H9 (cell line): ENCODE data around the gene SNUPN. TPM values are rescaled to one million over a fixed set of nuclear protein-coding genes. Genes with fewer than 3 reads are reported as not detected.

Experiments
- DNase-seq: peaks from one replicate; pipeline ENCODE4 v3.0.0-alpha.2; 2017
- H2AFZ ChIP-seq: one replicate; pipeline ENCODE4 v1.6.1; 2013; ENCODE audit warnings: mild to moderate bottlenecking, low read length, control low read depth, moderate library complexity
- H2AK5ac ChIP-seq: 2 replicates; pipeline ENCODE4 v1.6.1; 2013; ENCODE audit warnings: low read length, control low read depth, mixed read lengths; ENCODE audit not compliant: insufficient read length
- H2BK120ac ChIP-seq: one replicate; pipeline ENCODE4 v1.6.1; 2013; ENCODE audit warnings: low read depth, mild to moderate bottlenecking, low read length, control low read depth, inconsistent platforms; ENCODE audit not compliant: poor library complexity, severe bottlenecking
- H2BK12ac ChIP-seq: 2 replicates; pipeline ENCODE4 v1.6.1; 2013; ENCODE audit warnings: low read length, control low read depth, mixed read lengths, low read depth; ENCODE audit not compliant: insufficient read length
- H2BK15ac ChIP-seq: 2 replicates; pipeline ENCODE4 v1.6.1; 2013; ENCODE audit warnings: low read depth, low read length, control low read depth
- H2BK20ac ChIP-seq: one replicate; pipeline ENCODE4 v1.6.1; 2013; ENCODE audit warnings: low read depth, mild to moderate bottlenecking, low read length, control low read depth, inconsistent platforms; ENCODE audit not compliant: poor library complexity, severe bottlenecking
- H2BK5ac ChIP-seq: 2 replicates; pipeline ENCODE4 v1.6.1; 2013; ENCODE audit warnings: low read length, control low read depth, mixed read lengths; ENCODE audit not compliant: insufficient read length
- H3K14ac ChIP-seq: 2 replicates; pipeline ENCODE4 v1.6.1; 2013; ENCODE audit warnings: low read length, control low read depth; ENCODE audit not compliant: insufficient read depth
- H3K18ac ChIP-seq: 2 replicates; pipeline ENCODE4 v1.6.1; 2013; ENCODE audit warnings: low read depth, mild to moderate bottlenecking, mixed read lengths, low read length, control low read depth; ENCODE audit not compliant: insufficient read length
- H3K23ac ChIP-seq: 2 replicates; pipeline ENCODE4 v1.6.1; 2013; ENCODE audit warnings: low read length, control low read depth, mixed read lengths, low read depth; ENCODE audit not compliant: insufficient read length
- H3K23me2 ChIP-seq: 2 replicates; pipeline ENCODE4 v1.6.1; 2013; ENCODE audit warnings: low read depth, mild to moderate bottlenecking, mixed read lengths, low read length, control low read depth; ENCODE audit not compliant: insufficient read length, poor library complexity, severe bottlenecking
- H3K27ac ChIP-seq: 2 replicates; pipeline ENCODE4 v1.5.1; 2013; ENCODE audit warnings: low read length, control low read depth, mixed read lengths, low read depth; ENCODE audit not compliant: insufficient read length
- H3K27me3 ChIP-seq: 2 replicates; pipeline ENCODE4 v1.6.1; 2013; ENCODE audit warnings: low read length, control low read depth, inconsistent platforms; ENCODE audit not compliant: insufficient read depth
- H3K4ac ChIP-seq: 2 replicates; pipeline ENCODE4 v1.6.1; 2013; ENCODE audit warnings: low read depth, mild to moderate bottlenecking, control low read depth, inconsistent platforms, low read length, moderate library complexity
- H3K4me1 ChIP-seq: 2 replicates; pipeline ENCODE4 v1.6.1; 2013; ENCODE audit warnings: low read length, control low read depth, inconsistent platforms; ENCODE audit not compliant: insufficient read depth
- H3K4me2 ChIP-seq: 2 replicates; pipeline ENCODE4 v1.6.1; 2013; ENCODE audit warnings: low read length, control low read depth, mixed read lengths; ENCODE audit not compliant: insufficient read length, insufficient read depth
- H3K56ac ChIP-seq: 2 replicates; pipeline ENCODE4 v1.6.1; 2013; ENCODE audit warnings: low read depth, mild to moderate bottlenecking, mixed read lengths, low read length, control low read depth; ENCODE audit not compliant: insufficient read length
- H3K79me1 ChIP-seq: 2 replicates; pipeline ENCODE4 v1.6.1; 2013; ENCODE audit warnings: low read depth, mild to moderate bottlenecking, moderate library complexity, low read length, control low read depth, inconsistent platforms; ENCODE audit not compliant: insufficient read depth, poor library complexity, severe bottlenecking
- H3K79me2 ChIP-seq: 2 replicates; pipeline ENCODE4 v1.6.1; 2013; ENCODE audit warnings: low read length, control low read depth, inconsistent platforms; ENCODE audit not compliant: insufficient read depth
- H3K9ac ChIP-seq: 2 replicates; pipeline ENCODE4 v1.6.1; 2013; ENCODE audit warnings: low read length, control low read depth, mixed read lengths; ENCODE audit not compliant: insufficient read length; ENCODE audit errors: extremely low read depth
- H3K9me3 ChIP-seq: one replicate; pipeline ENCODE4 v1.6.1; 2013; ENCODE audit warnings: low read depth, low read length, inconsistent platforms; ENCODE audit not compliant: control insufficient read depth
- H3T11ph ChIP-seq: one replicate; pipeline ENCODE4 v1.6.1; 2013; ENCODE audit warnings: mild to moderate bottlenecking, low read length, control low read depth, inconsistent platforms
- H4K20me1 ChIP-seq: one replicate; pipeline ENCODE4 v1.6.1; 2013; ENCODE audit not compliant: control insufficient read depth, insufficient read length, insufficient read depth
- H4K5ac ChIP-seq: 2 replicates; pipeline ENCODE4 v1.6.1; 2013; ENCODE audit warnings: low read depth, mild to moderate bottlenecking, mixed read lengths, low read length, control low read depth; ENCODE audit not compliant: insufficient read length
- H4K8ac ChIP-seq: replicated peaks from 2 replicates; pipeline ENCODE4 v1.6.1; 2013; ENCODE audit warnings: low read length, control low read depth, mixed read lengths, low read depth; ENCODE audit not compliant: insufficient read length
- H4K91ac ChIP-seq: 2 replicates; pipeline ENCODE4 v1.6.1; 2013; ENCODE audit warnings: low read depth, mild to moderate bottlenecking, moderate library complexity, mixed read lengths, low read length, control low read depth; ENCODE audit not compliant: insufficient read length
- H3K27ac Mint-ChIP-seq, 3 experiments: 2 replicates in 2 of 3; 3 replicates in 1 of 3; pipeline ENCODE4 v1.8.0; 2020 to 2021; ENCODE audit warnings: mixed read lengths in 3 of 3, mild to moderate bottlenecking in 1 of 3, moderate library complexity in 1 of 3
- H3K27me3 Mint-ChIP-seq: 2 replicates; pipeline ENCODE4 v1.8.0; 2021; ENCODE audit warnings: low read depth, mild to moderate bottlenecking, moderate library complexity, mixed read lengths
- H3K36me3 Mint-ChIP-seq, 3 experiments: 2 replicates in 2 of 3; 3 replicates in 1 of 3; pipeline ENCODE4 v1.8.0; 2020 to 2021; ENCODE audit warnings: low read depth in 3 of 3, mixed read lengths in 3 of 3; ENCODE audit not compliant: insufficient read depth in 1 of 3
- H3K4me1 Mint-ChIP-seq, 2 experiments: 2 replicates each; pipeline ENCODE4 v1.8.0; 2020; ENCODE audit warnings: mixed read lengths in 2 of 2
- H3K4me3 Mint-ChIP-seq, 2 experiments: 2 replicates in 1 of 2; 3 replicates in 1 of 2; pipeline ENCODE4 v1.8.0; 2020 to 2021; ENCODE audit warnings: mild to moderate bottlenecking in 2 of 2, mixed read lengths in 2 of 2, moderate library complexity in 1 of 2
- H3K9me3 Mint-ChIP-seq, 2 experiments: 2 replicates in 1 of 2; 3 replicates in 1 of 2; pipeline ENCODE4 v1.8.0; 2020; ENCODE audit warnings: mild to moderate bottlenecking in 2 of 2, mixed read lengths in 2 of 2, moderate library complexity in 1 of 2
- CTCF ChIP-seq: fragments of 200-600 bp; sonication (generic); conservative IDR thresholded peaks from 3 replicates; pipeline ENCODE4 v1.8.0; 2021; ENCODE audit warnings: antibody characterized with exemption, mild to moderate bottlenecking
- WGBS: extraction: QIAGEN DNeasy Blood & Tissue Kit; methylation state at CpG from one replicate; pipeline ENCODE4 v1.1.7; 2013; ENCODE audit warnings: missing lambda C conversion rate, low lambda C conversion rate, mixed read lengths; ENCODE audit not compliant: insufficient read length; ENCODE audit errors: extremely low coverage; 5-methylcytosine and 5-hydroxymethylcytosine counted together
- total RNA-seq: library from RNA; stranded (reverse); gene quantifications from 2 replicates; pipeline ENCODE4 v1.2.1, GENCODE V29; 2021

Gene SNUPN
- total RNA-seq, 1 experiment from 2014 or later, result 32.7 TPM

GRCh38 chr15:75644376-75644775 is 18.9 kb upstream of the SNUPN start:
- no peak overlapping the region for H3K18ac ChIP-seq
- no peak overlapping the region for H3T11ph ChIP-seq
- H3K79me1 ChIP-seq, result no peaks in the 10 kb centered on the region
- peaks cover 23% of the 10 kb centered on the region for H3K27me3 Mint-ChIP-seq
- no peak overlapping the region for H2BK12ac ChIP-seq
- H2BK20ac ChIP-seq, result no peak overlapping the region
- no peak overlapping the region for H2AK5ac ChIP-seq
- H3K4me3 Mint-ChIP-seq, result no peak overlapping the region
- no peak overlapping the region for H4K5ac ChIP-seq
- peaks cover 4% of the 10 kb centered on the region; the same call in 1 of the 2 replicates for H3K27me3 ChIP-seq
- no peak overlapping the region for H3K23ac ChIP-seq
- no peak overlapping the region for H4K91ac ChIP-seq
- H3K4me2 ChIP-seq, result no peak overlapping the region
- no peak overlapping the region for H2AFZ ChIP-seq
- no peak overlapping the region for H3K56ac ChIP-seq
- H3K23me2 ChIP-seq, result peaks cover 24% of the 10 kb centered on the region
- no peak overlapping the region for H3K4ac ChIP-seq
- no peak overlapping the region for H2BK15ac ChIP-seq
- no peaks in the 10 kb centered on the region; the same call in 1 of the 2 replicates for H3K4me1 ChIP-seq
- peaks cover 25 to 26% of the 10 kb centered on the region in 2 experiments for H3K4me1 Mint-ChIP-seq
- no peak overlapping the region for H4K8ac ChIP-seq
- no peak for DNase-seq
- H3K36me3 Mint-ChIP-seq, result peaks cover 2 to 7% (median 6%) of the 10 kb centered on the region in 3 experiments; a peak in 5 of 7 replicates
- no peak overlapping the region for H2BK120ac ChIP-seq
- H3K27ac ChIP-seq, result no peak overlapping the region
- no peaks in the 10 kb centered on the region for H3K9me3 ChIP-seq
- no peaks in the 10 kb centered on the region for H3K9me3 Mint-ChIP-seq
- no CpG with 5 or more reads among the region's 2 CpGs for WGBS
- H3K9ac ChIP-seq, result no peak overlapping the region
- H3K14ac ChIP-seq, result no peak overlapping the region
- peaks cover 9% of the 10 kb centered on the region; the same call in 1 of the 2 replicates for H3K79me2 ChIP-seq
- H3K27ac Mint-ChIP-seq, result no peak overlapping the region
- TF ChIP-seq CTCF, result no peak
- H2BK5ac ChIP-seq, result no peak overlapping the region
- no peaks in the 10 kb centered on the region for H4K20me1 ChIP-seq
